ENCODE data around the gene MOGAT3.

Gene MOGAT3

GRCh38 chr7:101165958-101166647 lies 34.7 kb downstream of the MOGAT3 start:
- peaks cover 21% of the 10 kb centered on the region for H3K4me1 ChIP-seq (ENCODE audit: insufficient read depth, low read length, severe bottlenecking)
- no peak for TF ChIP-seq EZH2 (IDR thresholded peaks at IDR 0.05; ENCODE audit: borderline replicate concordance, low read length)
- no peak for TF ChIP-seq CTCF (IDR thresholded peaks at IDR 0.05; ENCODE audit: low read length)

GRCh38 chr7:101165075-101165957 lies 35.5 kb downstream of the MOGAT3 start, which contains the start of gene VGF:
Gene VGF (minus strand): TSS chr7:101165569. CDS start chr7:101164843, 726 bp downstream.
- Histone ChIP-seq H3K36me3 (ENCODE audit: insufficient read depth, low read length) (no peaks in the 10 kb centered on the region), H3K9ac (ENCODE audit: low read length) (no peak within 1 kb of the TSS), H3K4me3 (ENCODE audit: low read depth, low read length, poor library complexity, severe bottlenecking) (no peak within 1 kb of the TSS), H3K4me2 (ENCODE audit: low read length) (peak within 1 kb of the TSS; percentile 46), H2AFZ (ENCODE audit: low read length) (no peak within 1 kb of the TSS), H3K79me2 (ENCODE audit: insufficient read depth, low read length) (no peaks in the 10 kb centered on the region), H3K9me2 (ENCODE audit: low read depth, low read length) (no peaks in the 10 kb centered on the region), H3F3A (ENCODE audit: insufficient read depth, low read length) (no peaks in the 10 kb centered on the region; the same call in 1 of the 2 replicates), H3K9me3 (ENCODE audit: low read length) (no peaks in the 10 kb centered on the region), H3K27me3 (ENCODE audit: insufficient read depth, low read length) (no peaks in the 10 kb centered on the region; the same call in 1 of the 2 replicates), H3K4me1 (ENCODE audit: insufficient read depth, low read length, severe bottlenecking) (peaks cover 21% of the 10 kb centered on the region), H4K20me1 (ENCODE audit: insufficient read depth, low read length) (no peaks in the 10 kb centered on the region), H3K27ac (ENCODE audit: low read depth, low read length, poor library complexity, severe bottlenecking) (no peak within 1 kb of the TSS)
- TF ChIP-seq EZH2 (IDR thresholded peaks at IDR 0.05; ENCODE audit: borderline replicate concordance, low read length), result no peak
- no peak for TF ChIP-seq CTCF (IDR thresholded peaks at IDR 0.05; ENCODE audit: low read length)

More at GRCh38 chr7:101165958-101166647, 34.7 kb downstream of the MOGAT3 start:
- no peak overlapping the region for H3K27ac ChIP-seq (ENCODE audit: low read depth, low read length, poor library complexity, severe bottlenecking)
- peak overlapping the region; percentile 46 for H3K4me2 ChIP-seq (ENCODE audit: low read length)
- no peaks in the 10 kb centered on the region for H3K9me3 ChIP-seq (ENCODE audit: low read length)
- peaks cover 6% of the 10 kb centered on the region; the same call in 1 of the 2 replicates for H3K27me3 ChIP-seq (ENCODE audit: insufficient read depth, low read length)
- H3F3A ChIP-seq (ENCODE audit: insufficient read depth, low read length), result no peaks in the 10 kb centered on the region; the same call in 1 of the 2 replicates
- H3K4me3 ChIP-seq (ENCODE audit: low read depth, low read length, poor library complexity, severe bottlenecking), result no peak overlapping the region
- H2AFZ ChIP-seq (ENCODE audit: low read length), result no peak overlapping the region
- H3K9me2 ChIP-seq (ENCODE audit: low read depth, low read length), result no peaks in the 10 kb centered on the region
- H3K36me3 ChIP-seq (ENCODE audit: insufficient read depth, low read length), result no peaks in the 10 kb centered on the region
- no peak overlapping the region for H3K9ac ChIP-seq (ENCODE audit: low read length)
- no peaks in the 10 kb centered on the region for H4K20me1 ChIP-seq (ENCODE audit: insufficient read depth, low read length)
- no peaks in the 10 kb centered on the region for H3K79me2 ChIP-seq (ENCODE audit: insufficient read depth, low read length)

- no peak for TF ChIP-seq CTCF (IDR thresholded peaks at IDR 0.05; ENCODE audit: low read length)
- no peak for TF ChIP-seq EZH2 (IDR thresholded peaks at IDR 0.05; ENCODE audit: borderline replicate concordance, low read length)
- no peaks in the 10 kb centered on the region for H3K9me3 ChIP-seq (ENCODE audit: low read length)
- H3K9me2 ChIP-seq (ENCODE audit: low read depth, low read length), result no peaks in the 10 kb centered on the region
- H3K79me2 ChIP-seq (ENCODE audit: insufficient read depth, low read length), result no peaks in the 10 kb centered on the region
- H3K4me3 ChIP-seq (ENCODE audit: low read depth, low read length, poor library complexity, severe bottlenecking), result peak overlapping the region; percentile 70
- no peaks in the 10 kb centered on the region for H4K20me1 ChIP-seq (ENCODE audit: insufficient read depth, low read length)
- H3K4me1 ChIP-seq (ENCODE audit: insufficient read depth, low read length, severe bottlenecking), result peaks cover 21% of the 10 kb centered on the region
- peak overlapping the region; percentile 92 for H3K4me2 ChIP-seq (ENCODE audit: low read length)
- H3F3A ChIP-seq (ENCODE audit: insufficient read depth, low read length), result no peaks in the 10 kb centered on the region; the same call in 1 of the 2 replicates
- H3K9ac ChIP-seq (ENCODE audit: low read length), result peak overlapping the region; percentile 57; the same call in 1 of the 2 replicates
- H3K27me3 ChIP-seq (ENCODE audit: insufficient read depth, low read length), result no peaks in the 10 kb centered on the region; the same call in 1 of the 2 replicates
- no peak overlapping the region for H3K27ac ChIP-seq (ENCODE audit: low read depth, low read length, poor library complexity, severe bottlenecking)
- peaks cover 3% of the 10 kb centered on the region; the same call in 1 of the 2 replicates for H3K36me3 ChIP-seq (ENCODE audit: insufficient read depth, low read length)
- no peak overlapping the region for H2AFZ ChIP-seq (ENCODE audit: low read length)
Observed at GRCh38 chr7:101164071-101164840, 36.6 kb downstream of the MOGAT3 start.

Data from OCI-LY1 (cell line).